NCI-H2196 treated with DMSO at 0.1 percent for 48 hours (cell line): Measurements from ENCODE around the gene SESN3.
A peak's percentile ranks its signal among the peaks of the same experiment; 100 is the strongest.
"Not testable (repeated sequence)": the region's sequence is repeated elsewhere in the genome, so short reads cannot be mapped to it uniquely, and the experiment has no call there.

Source experiments
- DNase-seq: peaks from one replicate; lab custom pipeline; 2025; ENCODE audit not compliant: unreplicated experiment; lab: John Stamatoyannopoulos, UW

Gene SESN3, protein sequence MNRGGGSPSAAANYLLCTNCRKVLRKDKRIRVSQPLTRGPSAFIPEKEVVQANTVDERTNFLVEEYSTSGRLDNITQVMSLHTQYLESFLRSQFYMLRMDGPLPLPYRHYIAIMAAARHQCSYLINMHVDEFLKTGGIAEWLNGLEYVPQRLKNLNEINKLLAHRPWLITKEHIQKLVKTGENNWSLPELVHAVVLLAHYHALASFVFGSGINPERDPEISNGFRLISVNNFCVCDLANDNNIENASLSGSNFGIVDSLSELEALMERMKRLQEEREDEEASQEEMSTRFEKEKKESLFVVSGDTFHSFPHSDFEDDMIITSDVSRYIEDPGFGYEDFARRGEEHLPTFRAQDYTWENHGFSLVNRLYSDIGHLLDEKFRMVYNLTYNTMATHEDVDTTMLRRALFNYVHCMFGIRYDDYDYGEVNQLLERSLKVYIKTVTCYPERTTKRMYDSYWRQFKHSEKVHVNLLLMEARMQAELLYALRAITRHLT

GRCh38 chr11:95231127-95231880 lies at the start of gene SESN3:
TSS of gene SESN3 (minus strand) at chr11:95231202. CDS start at chr11:95230860, 342 bp downstream.
- DNase-seq = peak; percentile 95

DNA sequence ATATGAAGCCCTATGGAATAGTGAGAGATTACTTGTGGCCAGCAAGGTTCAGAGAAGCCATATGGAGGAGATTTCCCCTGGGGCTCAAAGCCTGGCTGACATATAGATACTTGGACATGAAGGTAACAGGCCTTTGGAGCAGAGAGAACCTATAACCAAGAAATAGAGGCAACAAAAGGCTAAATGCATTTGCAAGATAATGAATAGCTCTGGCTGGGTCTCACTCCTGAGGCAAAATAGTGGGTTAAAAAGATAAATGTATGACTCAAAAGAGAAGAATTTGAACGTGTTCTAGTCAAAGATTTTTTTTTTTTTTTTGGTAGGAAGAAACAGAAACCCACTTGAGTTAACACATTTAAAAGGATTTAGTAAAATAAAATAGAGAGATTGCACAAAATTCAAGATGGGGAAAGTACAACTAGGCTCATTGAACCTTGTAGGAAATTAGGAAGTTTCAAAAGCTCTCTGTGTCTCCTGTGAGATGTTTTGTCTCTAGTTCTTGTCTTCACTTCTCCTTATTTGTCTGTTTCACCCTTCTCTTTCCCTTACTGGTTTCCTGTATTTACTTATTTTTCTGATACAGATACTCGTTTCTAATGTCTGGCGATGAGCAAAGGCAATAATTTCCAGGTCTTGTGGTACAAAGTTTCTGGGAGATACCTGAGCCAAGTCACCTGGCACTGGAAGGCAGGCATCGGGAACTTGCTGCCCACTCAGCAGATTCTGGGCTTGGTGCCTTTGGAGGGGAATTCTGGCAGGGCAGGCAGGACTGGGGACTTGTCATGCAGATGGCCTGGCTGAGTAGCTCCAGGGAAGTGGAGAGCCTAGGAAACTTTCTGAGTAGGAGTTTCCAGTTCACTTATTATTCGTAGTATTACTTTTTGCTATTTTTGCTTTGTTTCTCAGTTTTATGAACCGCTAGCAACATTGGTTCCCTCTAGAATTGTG lies 49.2 kb upstream of the SESN3 start:
- no peak for DNase-seq

GRCh38 chr11:95277868-95278267 lies 46.9 kb upstream of the SESN3 start:
- no peak for DNase-seq

- DNase-seq = no peak
These were observed 45.1 kb upstream of the SESN3 start for GRCh38 chr11:95276139-95276538.

- DNase-seq = not testable (repeated sequence)
These were observed 42.6 kb upstream of the SESN3 start for GRCh38 chr11:95273618-95274017.

DNA sequence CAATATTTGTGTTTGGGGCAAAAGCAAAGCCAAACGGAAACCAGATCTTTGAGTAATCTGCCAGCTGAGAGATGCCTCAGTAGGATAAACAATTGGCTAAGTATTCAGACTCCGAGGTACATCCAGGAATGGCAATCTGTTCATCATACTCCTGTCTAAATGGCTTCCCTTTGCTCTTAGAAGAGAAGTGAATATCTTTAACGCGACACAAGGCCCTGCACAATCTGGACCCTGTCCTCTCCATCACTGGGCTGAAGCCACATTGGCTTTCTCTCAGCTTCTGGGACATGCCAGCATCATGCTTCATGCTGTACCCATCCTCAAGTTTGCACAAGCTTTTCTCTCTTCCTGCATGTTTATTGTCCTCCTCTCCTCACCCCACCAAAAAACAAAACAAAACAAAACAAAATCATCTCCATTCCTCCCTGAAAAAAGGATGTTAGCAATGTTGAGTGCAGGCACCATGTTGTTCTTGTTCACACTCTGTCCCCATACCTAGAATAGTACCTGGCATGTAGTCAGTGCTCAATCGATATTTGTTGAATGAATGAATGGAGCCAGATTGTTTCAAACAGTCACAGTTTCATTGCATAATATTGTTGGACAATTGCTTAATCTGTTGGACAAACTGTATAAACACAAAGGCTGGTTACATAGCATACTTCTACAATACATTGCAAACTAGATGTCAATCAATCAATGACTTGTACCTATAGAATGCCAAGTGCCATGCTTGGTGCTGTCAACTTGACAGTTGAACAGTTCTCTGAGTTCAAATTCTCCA lies 38.2 kb upstream of the SESN3 start:
- DNase-seq = no peak

- no peak for DNase-seq
These were observed 37.4 kb upstream of the SESN3 start for GRCh38 chr11:95268391-95268790.

- DNase-seq = no peak
These were observed 36.7 kb upstream of the SESN3 start for GRCh38 chr11:95267601-95268213.

GRCh38 chr11:95266751-95267374 lies 35.9 kb upstream of the SESN3 start:
- no peak for DNase-seq

DNA sequence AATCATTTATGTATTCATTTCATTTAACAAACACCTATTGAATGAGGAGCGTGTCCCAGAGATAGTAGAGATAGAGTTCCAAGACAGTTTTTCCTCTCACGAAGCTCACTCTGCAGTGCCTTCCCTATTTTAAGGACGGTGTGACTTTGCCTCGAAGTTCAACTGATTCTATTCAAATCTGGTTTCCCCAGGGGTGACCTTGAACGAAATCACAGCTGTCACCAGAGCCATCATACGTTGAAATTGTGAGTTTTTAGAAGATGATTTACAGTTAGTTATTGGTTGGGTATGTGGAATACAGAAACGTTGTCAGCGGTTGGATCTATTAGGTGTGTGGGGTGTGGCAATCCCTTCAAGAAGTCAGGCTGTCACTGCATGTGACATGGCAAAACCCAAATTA lies 33.9 kb upstream of the SESN3 start:
- DNase-seq = no peak

GRCh38 chr11:95262994-95263765 lies 32.2 kb upstream of the SESN3 start:
- DNase-seq = no peak

GRCh38 chr11:95257456-95257971 lies 26.5 kb upstream of the SESN3 start:
- DNase-seq = no peak

DNA sequence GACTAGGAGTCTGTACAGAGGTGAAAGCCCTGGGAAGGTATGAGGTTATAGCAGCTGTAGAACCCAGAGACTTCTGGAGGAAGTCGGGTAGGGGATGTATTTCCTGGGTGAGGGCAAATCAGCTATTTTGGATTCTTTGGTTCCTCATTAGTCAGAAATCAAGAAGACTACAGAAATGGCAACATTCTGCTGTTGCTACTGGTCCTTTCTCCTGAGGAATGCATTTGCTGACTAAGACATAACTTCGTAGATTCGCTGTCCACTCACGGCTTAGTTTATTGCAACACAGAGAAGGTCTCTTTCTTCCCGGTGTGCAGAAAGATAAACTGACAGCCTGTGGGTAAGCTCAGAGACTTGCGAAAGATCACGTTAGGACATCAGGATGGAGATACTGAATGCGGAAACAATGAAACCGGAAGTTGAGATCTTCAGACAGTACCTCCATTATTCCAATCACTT lies 25.3 kb upstream of the SESN3 start:
- DNase-seq = no peak

GRCh38 chr11:95255251-95256145 lies 24.5 kb upstream of the SESN3 start:
- DNase-seq = no peak

- DNase-seq = no peak
These were observed 23.7 kb upstream of the SESN3 start for GRCh38 chr11:95254716-95255115.

DNA sequence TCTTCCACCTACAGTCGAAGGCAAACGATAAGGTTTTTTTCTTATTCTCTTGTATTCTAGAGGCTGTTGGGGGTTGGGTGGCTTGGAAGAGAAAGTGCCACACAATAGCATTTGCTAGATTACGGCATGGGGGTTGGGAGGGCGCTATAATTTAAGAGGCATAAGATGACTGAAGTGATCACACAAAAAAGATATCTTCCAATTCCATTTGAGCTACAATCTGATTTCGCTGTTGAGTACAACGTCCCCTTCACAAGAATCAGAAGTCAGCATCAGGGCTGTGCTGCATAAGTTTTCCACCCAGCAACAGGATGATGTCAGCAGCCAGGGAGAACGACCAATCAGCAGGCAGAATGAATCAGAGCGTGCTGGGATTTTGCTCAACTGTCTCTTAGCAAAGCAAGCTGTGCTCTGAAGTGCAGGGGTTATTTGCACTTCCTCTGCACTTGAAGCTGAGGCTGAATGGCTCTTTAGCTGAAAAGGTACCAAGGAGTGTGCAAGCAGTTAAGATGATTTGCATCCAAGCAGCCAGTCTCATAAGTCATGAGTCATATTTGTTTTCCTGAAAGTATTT lies 23.2 kb upstream of the SESN3 start:
- peak; percentile 25 for DNase-seq

- no peak for DNase-seq
These were observed 22.1 kb upstream of the SESN3 start for GRCh38 chr11:95253141-95253540.
